T-helper 2 cell treated with Interferon-gamma antibody and Interleukin-4, amounts not matched to agents 5 μg/mL and 100 μg/mL, for 36 hours (primary cell): ENCODE measurements around the gene ERBIN.
A peak's percentile ranks its signal among the peaks of the same experiment; 100 is the strongest.
"Not testable (repeated sequence)": the region's sequence is repeated elsewhere in the genome, so short reads cannot be mapped to it uniquely, and the experiment has no call there.

ENCODE experiments used
- DNase-seq: peaks from one replicate; pipeline ENCODE4 v3.0.0; 2021; ENCODE audit warnings: low spot score
- H3K27ac Mint-ChIP-seq: one replicate; pipeline ENCODE4 v1.8.0; 2021; ENCODE audit warnings: mild to moderate bottlenecking, mixed read lengths
- H3K27me3 Mint-ChIP-seq: one replicate; pipeline ENCODE4 v1.8.0; 2021; ENCODE audit warnings: low read depth, mixed read lengths
- H3K36me3 Mint-ChIP-seq: one replicate; pipeline ENCODE4 v1.8.0; 2021; ENCODE audit warnings: low read depth, mixed read lengths
- H3K4me1 Mint-ChIP-seq: one replicate; pipeline ENCODE4 v1.8.0; 2021; ENCODE audit warnings: low read depth, mixed read lengths
- H3K4me3 Mint-ChIP-seq: one replicate; pipeline ENCODE4 v1.8.0; 2022; ENCODE audit warnings: mild to moderate bottlenecking, moderate library complexity, mixed read lengths
- H3K9me3 Mint-ChIP-seq: one replicate; pipeline ENCODE4 v1.8.0; 2021; ENCODE audit warnings: mixed read lengths

Gene ERBIN

DNA sequence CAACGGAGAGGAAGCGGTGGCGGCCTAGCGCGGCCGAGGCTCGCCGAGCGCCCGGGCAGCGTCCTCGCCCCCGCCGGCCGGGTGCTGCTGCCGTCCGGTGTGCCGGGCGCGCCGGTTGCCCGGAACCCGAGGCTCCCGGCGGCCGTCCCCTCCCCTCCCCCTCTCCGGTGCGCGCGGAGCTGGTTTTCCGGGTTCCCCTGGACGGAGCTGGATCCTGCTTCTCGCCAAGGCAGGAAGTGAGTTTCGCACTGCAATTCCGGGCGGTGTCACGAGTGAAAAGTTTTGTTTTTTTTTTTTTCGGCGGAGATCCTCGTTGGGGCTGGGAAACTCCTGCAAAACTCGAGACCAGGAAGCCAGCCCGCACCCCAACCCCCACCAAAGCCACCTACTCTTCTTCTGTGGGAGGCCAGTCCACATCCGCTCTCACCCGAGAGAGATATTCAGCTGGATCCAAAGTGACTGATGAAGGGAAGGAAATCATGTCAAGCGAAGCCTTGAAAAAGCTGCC is at the start of gene ERBIN:
Gene ERBIN, plus strand, starts transcription at position 300 of the 508 bp plus-strand sequence. CDS start 66,144 bp downstream, outside the sequence.
- Mint-ChIP-seq H3K27ac (peak within 1 kb of the TSS; percentile 94), H3K4me3 (peak within 1 kb of the TSS; percentile 99), H3K4me1 (peaks cover 22% of the 10 kb centered on the region), H3K36me3 (peaks cover 17% of the 10 kb centered on the region), H3K9me3 (no peaks in the 10 kb centered on the region), H3K27me3 (peaks cover 27% of the 10 kb centered on the region)
- DNase-seq, result peak; percentile 75

DNA sequence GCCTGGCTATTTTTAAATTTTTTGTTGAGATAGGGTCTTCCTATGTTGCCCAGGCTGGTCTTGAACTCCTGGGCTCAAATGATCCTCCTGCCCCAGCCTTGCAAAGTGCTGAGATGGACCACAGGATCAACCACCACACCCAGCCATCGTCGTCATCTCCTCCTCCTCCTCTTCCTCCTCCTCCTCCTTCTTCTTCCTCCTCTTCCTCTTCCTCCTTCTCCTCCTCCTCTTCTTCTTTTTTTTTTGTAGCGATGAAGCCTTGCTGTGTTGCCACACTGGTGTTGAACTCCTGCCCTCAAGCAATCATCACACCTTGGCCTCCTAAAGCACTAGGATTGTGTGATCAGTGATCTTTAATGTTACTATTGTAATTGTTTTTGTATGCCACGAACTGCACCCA is 49.4 kb upstream of the ERBIN start:
- Mint-ChIP-seq H3K9me3 (peaks cover 7% of the 10 kb centered on the region), H3K27me3 (no peaks in the 10 kb centered on the region)

DNA sequence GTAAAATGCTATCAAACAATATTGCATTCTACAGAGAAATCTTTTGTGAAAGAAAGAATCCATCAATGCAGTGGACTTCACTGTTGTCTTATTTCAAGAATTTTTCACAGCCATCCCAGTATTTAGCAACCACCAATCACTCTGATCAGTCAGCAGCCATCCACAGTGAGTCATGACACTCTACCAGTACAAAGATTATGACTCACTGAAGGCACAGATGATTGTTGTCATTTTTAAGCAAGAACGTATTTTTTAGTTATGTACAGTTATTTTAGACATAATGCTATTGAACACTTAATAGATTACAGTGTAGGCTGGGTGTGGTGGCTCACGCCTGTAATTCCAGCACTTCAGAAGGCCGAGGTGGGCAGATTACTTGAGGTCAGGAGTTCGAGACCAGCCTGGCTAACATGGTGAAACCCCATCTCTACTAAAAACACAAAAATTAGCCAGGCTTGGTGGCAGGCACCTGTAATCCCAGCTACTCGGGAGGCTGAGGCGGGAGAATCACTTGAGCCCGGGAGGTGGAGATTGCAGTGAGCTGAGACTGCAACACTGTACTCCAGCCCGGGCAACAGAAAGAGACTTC is 46.6 kb upstream of the ERBIN start:
- not testable (repeated sequence) for DNase-seq, H3K36me3 Mint-ChIP-seq, H3K27ac Mint-ChIP-seq, H3K4me3 Mint-ChIP-seq, H3K9me3 Mint-ChIP-seq, H3K4me1 Mint-ChIP-seq, H3K27me3 Mint-ChIP-seq

More for the DNA sequence above, 49.4 kb upstream of the ERBIN start:
- no peak overlapping the region for H3K27ac Mint-ChIP-seq
- H3K4me3 Mint-ChIP-seq, result no peak overlapping the region
- H3K4me1 Mint-ChIP-seq, result no peaks in the 10 kb centered on the region
- H3K36me3 Mint-ChIP-seq, result no peaks in the 10 kb centered on the region
- no peak for DNase-seq

DNA sequence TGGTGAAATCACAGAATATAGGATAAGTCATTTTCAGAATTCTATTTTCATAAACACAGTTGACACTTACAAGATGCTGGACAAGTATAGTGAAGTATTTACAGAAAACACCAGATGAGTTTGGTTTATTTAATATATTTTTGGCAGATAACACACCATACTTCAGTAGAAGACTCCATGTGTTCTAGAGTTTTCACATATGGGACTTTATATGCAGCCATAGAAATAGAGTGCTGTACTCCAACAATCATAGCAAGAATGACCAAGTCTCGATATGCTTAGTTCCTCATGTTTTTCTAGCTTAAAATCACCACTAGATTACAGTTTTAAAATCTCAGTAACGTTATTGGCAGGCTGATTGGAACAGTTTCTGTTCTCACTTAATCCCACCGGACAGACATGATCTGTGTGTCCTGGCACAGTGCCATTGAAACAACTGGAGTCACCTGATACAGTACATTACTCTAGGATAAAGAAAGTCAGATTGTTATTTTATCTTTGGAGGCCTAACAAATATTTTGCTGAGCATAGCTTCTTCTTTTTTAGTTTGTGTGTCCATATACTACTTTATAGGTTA is 45.8 kb upstream of the ERBIN start:
- Mint-ChIP-seq H3K4me3 (no peak overlapping the region), H3K27me3 (no peaks in the 10 kb centered on the region), H3K4me1 (no peaks in the 10 kb centered on the region), H3K36me3 (no peaks in the 10 kb centered on the region), H3K27ac (no peak overlapping the region), H3K9me3 (peaks cover 7% of the 10 kb centered on the region)
- no peak for DNase-seq

- Mint-ChIP-seq H3K9me3 (peaks cover 4% of the 10 kb centered on the region), H3K4me1 (no peaks in the 10 kb centered on the region), H3K36me3 (no peaks in the 10 kb centered on the region), H3K27ac (no peak overlapping the region), H3K27me3 (no peaks in the 10 kb centered on the region), H3K4me3 (no peak overlapping the region)
- no peak for DNase-seq
Observed at GRCh38 chr5:65882278-65882677, 44.1 kb upstream of the ERBIN start.

DNA sequence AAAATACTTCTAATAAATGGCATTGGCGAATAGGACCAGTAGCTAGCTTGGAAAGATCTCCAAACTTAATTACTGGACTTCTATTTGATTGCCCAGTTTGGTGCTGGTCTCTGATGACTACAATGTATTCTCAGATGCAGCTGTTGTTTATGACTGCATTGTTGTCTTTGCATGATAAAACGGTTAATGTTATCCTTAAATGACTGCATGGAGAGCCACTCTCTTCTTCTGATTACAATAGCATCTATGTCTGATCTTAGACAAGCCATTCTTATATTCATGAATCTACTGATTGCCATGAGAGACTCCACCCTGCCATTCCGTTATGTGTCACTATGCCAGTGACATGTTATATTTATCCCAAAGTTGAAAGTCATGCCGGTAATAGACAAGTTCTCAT is 42.9 kb upstream of the ERBIN start:
- no peak for DNase-seq
- H3K36me3 Mint-ChIP-seq, result no peaks in the 10 kb centered on the region
- no peak overlapping the region for H3K4me3 Mint-ChIP-seq
- no peak overlapping the region for H3K27ac Mint-ChIP-seq
- peaks cover 3% of the 10 kb centered on the region for H3K27me3 Mint-ChIP-seq
- H3K4me1 Mint-ChIP-seq, result no peaks in the 10 kb centered on the region
- peaks cover 2% of the 10 kb centered on the region for H3K9me3 Mint-ChIP-seq

DNA sequence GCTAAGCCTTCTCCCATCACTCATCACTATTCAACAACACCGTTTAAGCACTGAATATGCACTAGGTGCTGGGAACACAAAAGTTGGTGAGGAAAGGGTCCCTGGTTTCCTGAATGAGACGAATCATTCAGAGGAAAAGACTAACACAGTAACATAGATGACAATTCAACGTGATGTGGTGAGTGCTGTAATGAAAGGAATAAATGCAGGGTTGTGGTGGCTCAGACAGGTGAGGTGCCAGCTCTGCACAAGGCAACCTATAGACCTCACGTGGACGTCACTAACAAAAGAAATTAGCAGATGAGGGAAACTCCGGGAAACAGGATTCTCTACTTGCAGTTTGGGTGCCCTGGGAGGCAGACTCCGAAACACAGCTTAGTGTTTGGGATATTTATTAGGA is 40.0 kb upstream of the ERBIN start:
- Mint-ChIP-seq H3K27ac (no peak overlapping the region), H3K9me3 (no peaks in the 10 kb centered on the region), H3K4me3 (no peak overlapping the region), H3K27me3 (peaks cover 6% of the 10 kb centered on the region), H3K4me1 (no peaks in the 10 kb centered on the region), H3K36me3 (no peaks in the 10 kb centered on the region)
- DNase-seq, result no peak

DNA sequence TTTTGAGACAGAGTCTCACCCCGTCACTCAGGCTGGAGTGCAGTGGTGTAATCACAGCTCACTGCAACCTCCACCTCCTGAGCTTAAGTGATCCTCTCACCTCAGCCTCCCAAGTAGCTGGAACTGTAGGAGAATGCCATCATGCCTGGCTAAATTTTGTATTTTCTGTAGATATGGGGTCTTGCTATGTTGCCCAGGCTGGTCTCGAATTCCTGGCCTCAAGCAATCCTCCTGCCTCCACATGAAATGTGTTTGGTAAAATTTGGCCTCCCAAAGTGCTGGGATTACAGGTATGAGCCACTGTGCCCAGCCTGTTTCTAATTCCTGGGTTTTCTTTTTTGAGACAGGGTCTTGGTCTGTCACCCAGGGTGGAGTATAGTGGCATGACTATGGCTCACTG is 34.4 kb upstream of the ERBIN start:
- not testable (repeated sequence) for H3K36me3 Mint-ChIP-seq, H3K27ac Mint-ChIP-seq, H3K9me3 Mint-ChIP-seq, H3K4me1 Mint-ChIP-seq, H3K4me3 Mint-ChIP-seq, DNase-seq
- peaks cover 12% of the 10 kb centered on the region for H3K27me3 Mint-ChIP-seq

GRCh38 chr5:65892801-65893200 is 33.6 kb upstream of the ERBIN start:
- DNase-seq, result no peak
- H3K36me3 Mint-ChIP-seq, result no peaks in the 10 kb centered on the region
- H3K27ac Mint-ChIP-seq, result no peak overlapping the region
- no peaks in the 10 kb centered on the region for H3K9me3 Mint-ChIP-seq
- peaks cover 14% of the 10 kb centered on the region for H3K27me3 Mint-ChIP-seq
- H3K4me1 Mint-ChIP-seq, result no peaks in the 10 kb centered on the region
- H3K4me3 Mint-ChIP-seq, result no peak overlapping the region

DNA sequence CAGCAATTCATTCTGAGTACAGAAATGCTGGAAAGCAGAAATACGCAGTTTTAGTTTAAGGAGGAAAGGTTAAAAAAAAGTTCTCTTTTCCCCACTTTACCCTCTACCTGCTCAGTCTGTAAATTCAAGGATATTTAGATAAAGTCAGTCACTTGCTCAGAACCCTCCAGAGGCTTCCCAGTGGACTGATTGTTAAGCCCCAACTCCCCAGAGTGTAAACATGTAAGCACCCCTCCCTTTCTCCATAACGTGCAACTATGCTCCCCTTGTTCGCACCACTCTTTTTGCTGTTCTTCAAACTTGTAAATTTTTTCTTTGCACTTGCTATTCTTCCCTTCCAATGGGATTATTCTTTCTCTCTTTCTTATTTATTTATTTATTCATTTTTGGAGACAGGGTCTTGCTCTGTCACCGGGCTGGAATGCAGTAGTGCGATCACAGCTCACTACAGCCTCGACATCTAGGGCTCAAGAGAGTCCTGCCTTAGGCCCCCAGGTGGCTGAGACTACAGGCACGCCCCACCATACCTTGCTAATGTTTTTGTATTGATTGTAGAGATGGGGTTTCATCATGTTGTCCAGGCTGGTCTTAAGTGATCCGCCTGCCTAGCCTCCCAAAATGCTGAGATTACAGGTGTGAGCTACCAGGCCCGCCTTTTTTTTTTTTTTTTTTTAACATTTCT is 32.5 kb upstream of the ERBIN start:
- Mint-ChIP-seq H3K27me3 (peaks cover 11% of the 10 kb centered on the region), H3K4me3 (no peak overlapping the region), H3K4me1 (no peaks in the 10 kb centered on the region), H3K9me3 (no peaks in the 10 kb centered on the region), H3K27ac (no peak overlapping the region), H3K36me3 (no peaks in the 10 kb centered on the region)
- no peak for DNase-seq

- Mint-ChIP-seq H3K4me3 (no peak overlapping the region), H3K27ac (no peak overlapping the region), H3K9me3 (no peaks in the 10 kb centered on the region), H3K27me3 (peaks cover 20% of the 10 kb centered on the region), H3K36me3 (no peaks in the 10 kb centered on the region), H3K4me1 (no peaks in the 10 kb centered on the region)
- no peak for DNase-seq
Observed at GRCh38 chr5:65895891-65896290, 30.5 kb upstream of the ERBIN start.

DNA sequence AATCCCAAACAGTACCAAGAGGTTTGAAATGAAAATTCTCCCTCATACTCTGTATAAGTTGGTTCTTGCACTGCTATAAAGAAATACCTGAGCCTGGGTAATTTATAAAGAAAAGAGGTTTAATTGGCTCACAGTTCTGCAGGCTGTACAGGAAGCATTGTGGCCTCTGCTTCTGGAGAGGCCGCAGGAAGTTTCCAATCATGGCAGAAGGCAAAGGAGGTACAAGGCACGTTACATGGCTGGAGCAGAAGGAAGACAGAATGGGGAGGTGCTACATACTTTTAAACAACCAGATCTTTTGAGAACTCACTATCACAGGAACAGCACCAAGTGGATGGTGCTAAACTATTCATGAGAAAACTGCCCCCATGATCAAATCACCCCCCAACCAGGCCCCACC is 25.6 kb upstream of the ERBIN start:
- no peaks in the 10 kb centered on the region for H3K4me1 Mint-ChIP-seq
- no peaks in the 10 kb centered on the region for H3K36me3 Mint-ChIP-seq
- no peaks in the 10 kb centered on the region for H3K9me3 Mint-ChIP-seq
- no peak overlapping the region for H3K27ac Mint-ChIP-seq
- peaks cover 17% of the 10 kb centered on the region for H3K27me3 Mint-ChIP-seq
- DNase-seq, result no peak
- no peak overlapping the region for H3K4me3 Mint-ChIP-seq

GRCh38 chr5:65902104-65902503 is 24.3 kb upstream of the ERBIN start:
- Mint-ChIP-seq H3K27me3 (peaks cover 14% of the 10 kb centered on the region), H3K9me3 (no peaks in the 10 kb centered on the region), H3K4me3 (no peak overlapping the region), H3K4me1 (no peaks in the 10 kb centered on the region), H3K36me3 (no peaks in the 10 kb centered on the region), H3K27ac (no peak overlapping the region)
- DNase-seq, result no peak

DNA sequence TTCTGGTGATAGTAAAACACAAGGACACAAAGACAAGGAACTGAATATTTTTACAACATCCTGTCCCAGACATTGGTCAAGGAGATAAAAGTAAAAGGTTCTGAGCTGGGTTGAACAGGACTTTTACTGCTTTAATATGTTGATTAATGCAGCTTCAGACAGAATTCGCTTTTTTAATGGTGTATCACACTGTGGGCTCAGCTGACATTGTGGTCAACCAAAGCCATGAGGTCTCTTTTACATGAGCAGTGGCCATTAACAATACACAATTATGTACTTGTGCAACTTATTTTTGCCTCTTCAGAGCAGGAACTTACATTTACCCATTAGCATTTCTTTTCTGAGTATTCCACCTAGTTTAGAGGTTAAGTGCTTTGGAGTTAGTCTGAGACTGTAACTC is 22.8 kb upstream of the ERBIN start:
- Mint-ChIP-seq H3K4me3 (no peak overlapping the region), H3K27ac (no peak overlapping the region), H3K36me3 (no peaks in the 10 kb centered on the region), H3K4me1 (no peaks in the 10 kb centered on the region), H3K27me3 (peaks cover 11% of the 10 kb centered on the region), H3K9me3 (no peaks in the 10 kb centered on the region)
- no peak for DNase-seq
